SIG-M5 treated with dmso at 0.1 percent for 504 hours (cell line): Measurements from ENCODE around the gene ADARB2.
"Not testable (repeated sequence)": the region's sequence is repeated elsewhere in the genome, so short reads cannot be mapped to it uniquely, and the experiment has no call there.

Source experiments
- DNase-seq: peaks from one replicate; lab custom pipeline; 2025; ENCODE audit not compliant: unreplicated experiment; lab: John Stamatoyannopoulos, UW

ADARB2 gene

DNA sequence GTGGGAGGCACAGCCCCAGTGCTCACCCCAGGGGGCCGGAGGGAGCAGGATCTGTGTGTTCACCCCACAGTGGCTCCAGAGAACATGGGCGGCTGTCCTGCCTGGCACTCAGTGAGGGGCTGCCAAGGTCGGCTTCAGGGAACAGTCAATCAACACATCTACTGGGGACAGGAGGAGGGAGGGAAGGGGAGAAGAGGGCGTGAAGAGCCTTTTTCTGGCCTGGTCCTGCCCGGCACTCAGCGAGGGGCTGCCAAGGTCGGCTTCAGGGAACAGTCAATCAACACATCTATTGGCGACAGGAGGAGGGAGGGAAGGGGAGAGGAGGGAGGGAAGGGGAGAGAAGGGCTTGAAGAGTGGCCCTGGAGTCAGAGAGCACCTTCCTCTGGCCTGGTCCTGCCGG lies 184.9 kb downstream of the ADARB2 start:
- no peak for DNase-seq

GRCh38 chr10:1551636-1552338 lies 185.5 kb downstream of the ADARB2 start:
- DNase-seq = no peak

GRCh38 chr10:1550616-1551015 lies 186.7 kb downstream of the ADARB2 start:
- DNase-seq = no peak

DNA sequence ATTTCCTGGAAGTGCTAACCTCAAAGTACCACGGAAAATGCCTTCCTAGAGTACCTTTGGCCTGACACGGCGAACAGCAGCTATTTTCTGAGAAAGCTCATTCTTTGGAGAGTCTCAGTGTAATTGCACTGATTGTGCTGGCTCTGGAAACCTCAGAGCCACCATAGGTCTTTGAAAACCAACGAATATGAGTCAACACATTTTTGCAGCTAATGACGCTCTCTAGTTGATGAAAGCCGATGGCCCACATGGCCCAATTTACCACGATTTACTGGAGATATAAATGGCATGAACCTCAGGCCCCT lies 187.1 kb downstream of the ADARB2 start:
- DNase-seq = no peak

- no peak for DNase-seq
Observed at GRCh38 chr10:1549591-1550290, 187.6 kb downstream of the ADARB2 start.

DNA sequence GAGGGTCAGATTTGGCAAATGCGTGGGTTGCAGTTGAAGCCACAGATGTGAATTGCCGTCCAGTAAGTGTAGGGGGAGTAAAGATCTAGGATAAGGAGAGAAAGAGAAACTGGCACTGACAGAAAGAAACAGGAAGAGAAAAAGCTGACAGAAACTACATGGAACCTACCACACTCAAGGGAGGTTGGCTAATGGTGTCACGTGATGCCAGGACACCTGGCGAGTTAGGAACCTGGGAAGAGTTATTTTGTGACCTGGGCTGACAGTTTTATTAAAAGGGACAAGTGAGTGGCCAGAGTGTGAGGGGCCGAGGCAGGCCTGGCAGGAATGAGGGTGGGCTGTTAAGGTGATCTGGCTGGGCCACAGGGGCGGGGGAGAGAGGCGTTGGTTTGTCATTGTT lies 188.7 kb downstream of the ADARB2 start:
- no peak for DNase-seq

DNA sequence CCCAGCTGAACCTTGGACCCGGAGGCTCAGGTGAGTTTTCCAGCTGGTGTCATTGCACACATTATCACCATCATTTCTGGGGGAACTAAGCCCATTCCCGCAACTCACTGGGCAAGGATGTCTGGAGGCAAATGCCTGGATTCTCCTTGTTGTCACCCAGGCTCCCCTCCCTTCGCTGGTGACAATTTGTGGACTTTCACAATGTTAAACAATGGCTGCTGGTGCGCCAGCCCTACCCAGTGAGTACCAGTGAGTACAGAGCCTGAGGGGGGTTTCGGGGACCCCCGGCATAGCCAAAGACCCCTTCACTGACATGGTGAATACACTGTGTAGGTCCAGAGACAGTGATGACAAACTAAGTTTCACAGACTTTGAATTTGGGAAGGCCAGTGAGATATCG lies 189.2 kb downstream of the ADARB2 start:
- no peak for DNase-seq

GRCh38 chr10:1546431-1547110 lies 190.8 kb downstream of the ADARB2 start:
- DNase-seq = no peak

GRCh38 chr10:1545524-1545923 lies 191.8 kb downstream of the ADARB2 start:
- DNase-seq = no peak

DNA sequence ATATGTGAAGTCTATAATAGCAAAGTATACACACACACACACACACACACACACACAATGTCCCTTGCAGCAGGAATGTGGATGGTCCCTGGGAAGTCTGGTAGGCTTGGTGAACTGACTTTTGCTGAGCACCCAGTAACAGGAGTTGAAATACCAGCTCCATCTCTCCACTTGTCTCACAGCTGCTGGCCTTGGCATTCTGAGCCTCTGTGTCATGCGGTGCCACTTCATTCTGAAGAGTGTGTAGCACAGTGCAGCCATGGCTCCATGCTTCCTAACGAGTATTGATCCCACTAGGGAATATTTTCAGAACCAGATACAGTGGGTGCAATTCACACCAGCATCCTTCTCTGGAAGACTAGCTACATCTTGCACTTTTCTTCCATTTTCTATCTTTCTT lies 192.4 kb downstream of the ADARB2 start:
- DNase-seq = no peak

GRCh38 chr10:1544209-1544673 lies 193.1 kb downstream of the ADARB2 start:
- no peak for DNase-seq

DNA sequence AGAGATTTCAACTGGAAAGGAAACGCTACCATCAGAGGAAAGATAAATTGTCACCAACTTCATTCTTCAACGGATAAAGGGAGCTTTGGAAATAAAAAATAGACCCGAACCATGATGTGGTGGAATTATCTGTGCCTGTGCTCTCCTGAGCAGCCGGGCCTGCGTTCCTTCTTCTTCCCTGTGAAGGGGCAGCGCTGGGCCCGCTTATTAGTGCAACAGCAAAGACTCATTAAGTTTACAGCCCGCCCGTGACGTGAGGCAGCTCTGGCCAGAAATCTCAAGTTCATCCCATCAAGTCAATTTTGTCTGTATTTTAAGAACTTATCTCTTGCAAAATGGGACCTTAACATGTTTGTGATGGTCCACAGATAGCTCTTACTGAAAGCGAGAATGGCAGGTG lies 193.7 kb downstream of the ADARB2 start:
- no peak for DNase-seq

- no peak for DNase-seq
Observed at GRCh38 chr10:1542941-1543340, 194.4 kb downstream of the ADARB2 start.

- DNase-seq = no peak
Observed at GRCh38 chr10:1540144-1540543, 197.2 kb downstream of the ADARB2 start.

GRCh38 chr10:1539216-1539615 lies 198.1 kb downstream of the ADARB2 start:
- no peak for DNase-seq

DNA sequence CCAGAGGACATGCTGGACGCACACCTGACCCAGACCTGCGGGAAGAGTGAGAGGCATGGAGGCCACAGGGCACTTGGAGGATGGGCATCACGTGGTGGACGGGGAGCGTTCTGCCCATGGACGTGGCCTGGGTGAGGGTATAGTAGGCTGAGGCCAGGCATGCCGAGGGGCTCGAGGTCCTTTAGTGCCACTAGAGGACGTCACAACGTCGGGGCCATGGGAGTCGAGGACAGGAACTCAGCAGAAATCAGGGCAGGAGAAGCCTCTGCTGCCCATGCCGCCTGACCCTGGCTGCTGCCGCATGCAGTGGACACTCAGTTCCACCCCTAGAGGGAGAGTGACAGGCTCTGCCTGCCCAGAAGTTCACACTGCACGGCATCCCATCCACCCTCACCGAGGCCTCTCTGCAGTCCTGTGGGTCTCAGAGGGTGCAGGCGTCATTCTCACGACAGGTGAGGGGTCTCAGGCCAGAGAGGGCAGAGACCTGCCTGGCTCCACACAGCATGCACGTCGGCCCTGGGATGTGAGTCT lies 198.7 kb downstream of the ADARB2 start:
- no peak for DNase-seq

DNA sequence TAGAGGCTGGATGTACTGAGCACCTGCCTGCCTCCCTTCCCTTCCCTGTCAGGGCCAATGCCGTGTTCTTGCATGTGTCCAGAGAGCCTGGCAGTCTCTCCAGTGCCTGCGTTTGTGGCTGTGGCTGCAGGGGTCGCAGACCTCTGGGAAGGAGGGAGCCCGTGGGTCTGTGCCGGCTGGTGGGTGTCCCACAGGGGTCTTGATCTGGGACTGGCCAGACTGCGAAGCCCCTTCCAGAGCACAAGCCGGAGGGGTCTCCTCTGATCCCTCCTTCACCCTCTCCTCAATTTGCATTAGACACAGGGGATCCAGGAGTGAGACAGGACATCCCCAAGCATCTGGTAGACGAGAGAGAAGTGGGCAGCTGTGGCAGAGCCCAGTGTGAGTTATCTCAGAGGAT lies 199.2 kb downstream of the ADARB2 start:
- DNase-seq = no peak

- DNase-seq = not testable (repeated sequence)
Observed at GRCh38 chr10:1537449-1537848, 199.9 kb downstream of the ADARB2 start.

- DNase-seq = no peak
Observed at GRCh38 chr10:1536341-1536740, 201.0 kb downstream of the ADARB2 start.

DNA sequence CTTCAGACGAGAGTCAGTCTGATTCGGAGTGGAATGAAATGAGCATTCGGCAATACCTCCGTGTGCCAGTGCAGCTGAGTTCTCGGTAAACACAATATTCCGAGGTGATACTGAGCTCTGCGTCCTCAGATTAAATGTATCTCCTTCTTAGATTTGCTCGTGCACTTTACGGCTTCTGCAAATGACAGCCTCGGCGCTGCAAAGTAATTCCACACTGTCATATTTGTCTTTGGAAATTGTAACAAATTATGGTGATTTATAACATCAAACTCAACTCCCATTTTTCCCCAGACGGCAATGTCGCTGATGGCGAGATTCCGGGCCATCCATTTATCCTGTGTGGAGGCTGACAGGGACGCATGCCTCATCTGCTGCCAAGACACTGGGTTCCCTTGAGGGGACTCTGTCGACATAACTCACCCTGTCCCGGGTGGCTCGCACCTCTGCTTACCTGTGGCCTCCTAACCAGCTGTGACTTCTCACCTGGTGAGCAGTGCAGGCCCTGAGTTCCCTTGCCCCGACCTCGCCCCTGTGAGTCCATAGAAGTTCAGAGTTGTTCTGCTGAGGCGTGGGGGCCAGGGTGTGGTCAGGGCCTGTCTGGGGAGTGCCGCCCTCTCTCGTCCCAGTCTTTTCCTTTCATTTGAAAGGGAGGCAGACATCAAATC lies 201.9 kb downstream of the ADARB2 start:
- DNase-seq = no peak

DNA sequence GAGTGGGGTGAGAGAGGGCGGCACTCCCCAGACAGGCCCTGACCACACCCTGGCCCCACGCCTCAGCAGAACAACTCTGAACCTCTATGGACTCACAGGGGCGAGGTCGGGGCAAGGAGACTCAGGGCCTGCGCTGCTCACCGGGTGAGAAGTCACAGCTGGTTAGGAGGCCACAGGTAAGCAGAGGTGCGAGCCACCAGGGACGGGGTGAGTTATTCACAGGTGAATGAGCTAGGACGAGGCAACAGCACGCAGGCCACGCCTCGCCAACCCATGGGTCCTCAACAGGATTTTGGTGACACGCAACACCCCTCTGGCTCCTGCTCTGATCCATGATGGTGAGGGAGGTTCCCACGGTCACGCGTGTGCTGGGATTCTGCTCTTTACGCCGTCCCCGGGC lies 202.5 kb downstream of the ADARB2 start:
- DNase-seq = no peak

- DNase-seq = no peak
Observed at GRCh38 chr10:1532636-1533035, 204.7 kb downstream of the ADARB2 start.
